Vagina (tissue), 2 donors: ENCODE data around the gene MTA3.

Experiments
- CTCF ChIP-seq, 3 experiments: fragments of 450-650 bp in 2 of 3; fragments of 200-600 bp in 1 of 3; sonication (generic) in 1 of 3; IDR thresholded peaks; one replicate each; pipeline ENCODE4 v1.5.1; 2017 to 2019; ENCODE audit warnings: antibody characterized with exemption in 3 of 3, mild to moderate bottlenecking in 2 of 3, moderate library complexity in 2 of 3
- POLR2AphosphoS5 ChIP-seq, 2 donors: sonication (generic); formaldehyde crosslinking; IDR thresholded peaks; one replicate each; pipeline ENCODE4 v1.9.0; 2017; ENCODE audit warnings: antibody characterized with exemption in 2 of 2, mild to moderate bottlenecking in 2 of 2, low read depth in 1 of 2; ENCODE audit not compliant: insufficient read depth in 1 of 2

GRCh38 chr2:42568401-42569115 lies at the start of gene MTA3:
- TF ChIP-seq POLR2AphosphoS5 (IDR thresholded peaks at IDR 0.05; ENCODE audit: insufficient read depth in 1 of 2, low read depth in 1 of 2) = no peak
- no peak for TF ChIP-seq CTCF (IDR thresholded peaks at IDR 0.05)
